Brain microvascular endothelial cell (primary cell): Measurements from ENCODE around the gene PAM16.
A peak's percentile ranks its signal among the peaks of the same experiment; 100 is the strongest.

Experiments
- DNase-seq: peaks from one replicate; pipeline ENCODE4 v3.0.0-alpha.2; 2020
- H3K27ac ChIP-seq: fragments of 250-450 bp; sonication (Bioruptor Pico); 2 replicates; pipeline ENCODE4 v1.5.1; 2020; ENCODE audit warnings: mild to moderate bottlenecking, moderate library complexity
- H3K27me3 ChIP-seq: fragments of 250-450 bp; sonication (Bioruptor Pico); replicated peaks from 2 replicates; pipeline ENCODE4 v1.5.1; 2020; ENCODE audit warnings: mild to moderate bottlenecking
- H3K36me3 ChIP-seq: fragments of 250-450 bp; sonication (Bioruptor Pico); replicated peaks from 2 replicates; pipeline ENCODE4 v1.5.1; 2020; ENCODE audit warnings: mild to moderate bottlenecking
- H3K4me3 ChIP-seq: 2 replicates; pipeline ENCODE4 v1.5.1; 2011; ENCODE audit warnings: low read depth, mild to moderate bottlenecking, control low read depth, low read length, moderate library complexity
- CTCF ChIP-seq: IDR thresholded peaks from 2 replicates; pipeline ENCODE4 v1.5.1; 2011; ENCODE audit warnings: low read depth, mild to moderate bottlenecking, moderate library complexity, low read length, control low read depth, inconsistent platforms; ENCODE audit errors: missing control alignments
- in situ Hi-C: cut with HindIII; loops from 2 replicates; pipeline ENCODE4 v1.10.0; 2017; ENCODE audit warnings: low sequenced_read_pairs, low pct_ligation_motif_present

The PAM16 gene

GRCh38 chr16:4372578-4373355 lies 21.6 kb upstream of the PAM16 start:
- in situ Hi-C loops, result no loop called here
- Histone ChIP-seq H3K27me3 (no peaks in the 10 kb centered on the region), H3K4me3 (peak overlapping the region; percentile 73), H3K36me3 (no peaks in the 10 kb centered on the region), H3K27ac (peak overlapping the region; percentile 70)
- peak; percentile 57 for DNase-seq
- TF ChIP-seq CTCF, result no peak

GRCh38 chr16:4372001-4372577 lies 21.0 kb upstream of the PAM16 start:
- H3K4me3 ChIP-seq, result peak overlapping the region; percentile 73
- in situ Hi-C loops, result no loop called here
- TF ChIP-seq CTCF, result no peak
- H3K27me3 ChIP-seq, result no peaks in the 10 kb centered on the region
- peak; percentile 52 for DNase-seq
- H3K27ac ChIP-seq, result peak overlapping the region; percentile 70
- no peaks in the 10 kb centered on the region for H3K36me3 ChIP-seq

- Histone ChIP-seq H3K4me3 (peak within 1 kb of the TSS; percentile 73), H3K27me3 (no peaks in the 10 kb centered on the region), H3K36me3 (no peaks in the 10 kb centered on the region), H3K27ac (peak within 1 kb of the TSS; percentile 70)
- in situ Hi-C loops, result no loop called here
- TF ChIP-seq CTCF, result no peak
- peak; percentile 53 for DNase-seq
Measured at GRCh38 chr16:4371357-4372000, 20.4 kb upstream of the PAM16 start, which contains the start of gene VASN. TSS of gene VASN (plus strand) at chr16:4371848. CDS start at chr16:4380878, 9,030 bp downstream.

GRCh38 chr16:4370570-4371356 lies 19.6 kb upstream of the PAM16 start:
- no peaks in the 10 kb centered on the region for H3K27me3 ChIP-seq
- no peak for TF ChIP-seq CTCF
- no peak overlapping the region for H3K27ac ChIP-seq
- peak; percentile 50 for DNase-seq
- in situ Hi-C loops, result no loop called here
- no peaks in the 10 kb centered on the region for H3K36me3 ChIP-seq
- H3K4me3 ChIP-seq, result no peak overlapping the region

GRCh38 chr16:4370151-4370550 lies 19.0 kb upstream of the PAM16 start:
- no peak overlapping the region for H3K4me3 ChIP-seq
- DNase-seq, result no peak
- H3K36me3 ChIP-seq, result no peaks in the 10 kb centered on the region
- TF ChIP-seq CTCF, result no peak
- no peaks in the 10 kb centered on the region for H3K27me3 ChIP-seq
- in situ Hi-C loops, result no loop called here
- no peak overlapping the region for H3K27ac ChIP-seq
